IMR-90 (cell line): ENCODE results near the gene ADAMTS18. TPM values are rescaled to one million over a fixed set of nuclear protein-coding genes. Genes with fewer than 3 reads are reported as not detected.

ENCODE experiments used
- ATAC-seq: fragments of 200-7000 bp; cut with Tn5 transposase; 2 replicates; pipeline ENCODE4 v1.9.1; 2020; ENCODE audit warnings: low read depth, mild to moderate bottlenecking, moderate library complexity
- BruUV-seq: library from RNA; stranded (reverse); fragments of 400-500 nt; replicated peaks from 2 replicates; lab custom pipeline; 2021; lab: Mats Ljungman, UMichigan
- CTCF ChIA-PET: fragments of 300-600 bp; formaldehyde crosslinking; extraction: SDS; loops from one replicate; lab custom pipeline; 2021; ENCODE audit warnings: antibody characterized with exemption; lab: Yijun Ruan, JAX
- POLR2A ChIA-PET: fragments of 300-600 bp; sonication (Branson Sonifier 250); formaldehyde crosslinking; loops from one replicate; lab custom pipeline; 2022; ENCODE audit warnings: antibody characterized with exemption; ENCODE audit not compliant: unreplicated experiment; lab: Charles Lee
- DNase-seq: peaks from one replicate; pipeline ENCODE4 v3.0.0; 2013
- H2AFZ ChIP-seq: replicated peaks from 2 replicates; pipeline ENCODE3; 2013; ENCODE audit warnings: low read length, mild to moderate bottlenecking; ENCODE audit not compliant: poor library complexity
- H2AK5ac ChIP-seq: 2 replicates; pipeline ENCODE4 v1.6.1; 2013; ENCODE audit warnings: low read depth, low read length, inconsistent platforms
- H2AK9ac ChIP-seq: replicated peaks from 2 replicates; pipeline ENCODE3; 2013; ENCODE audit warnings: mild to moderate bottlenecking, low read depth, low read length, moderate library complexity; ENCODE audit not compliant: poor library complexity
- H2BK120ac ChIP-seq: 2 replicates; pipeline ENCODE4 v1.6.1; 2013; ENCODE audit warnings: low read depth, low read length, inconsistent platforms
- H2BK15ac ChIP-seq: 3 replicates; pipeline ENCODE4 v1.6.1; 2013; ENCODE audit warnings: low read depth, low read length, inconsistent platforms
- H2BK20ac ChIP-seq: 2 replicates; pipeline ENCODE4 v1.6.1; 2013; ENCODE audit warnings: low read depth, mild to moderate bottlenecking, inconsistent platforms, low read length, moderate library complexity
- H2BK5ac ChIP-seq: 2 replicates; pipeline ENCODE4 v1.6.1; 2013; ENCODE audit warnings: mild to moderate bottlenecking, low read depth, low read length, inconsistent platforms; ENCODE audit not compliant: poor library complexity, severe bottlenecking
- H3K14ac ChIP-seq: replicated peaks from 2 replicates; pipeline ENCODE4 v1.6.1; 2013; ENCODE audit warnings: low read depth, low read length, inconsistent platforms
- H3K18ac ChIP-seq: 2 replicates; pipeline ENCODE4 v1.6.1; 2013; ENCODE audit warnings: low read depth, low read length, control low read depth
- H3K23ac ChIP-seq: 2 replicates; pipeline ENCODE4 v1.6.1; 2013; ENCODE audit warnings: low read depth, low read length, inconsistent platforms
- H3K27ac ChIP-seq: 2 replicates; pipeline ENCODE4 v1.5.1; 2013; ENCODE audit warnings: mild to moderate bottlenecking, control low read depth, low read length; ENCODE audit not compliant: insufficient read depth
- H3K27me3 ChIP-seq: 2 replicates; pipeline ENCODE4 v1.6.1; 2013; ENCODE audit warnings: low read length; ENCODE audit not compliant: control insufficient read depth, insufficient read depth
- H3K36me3 ChIP-seq: 2 replicates; pipeline ENCODE4 v1.6.1; 2013; ENCODE audit warnings: low read length, mixed read lengths; ENCODE audit not compliant: control insufficient read depth, insufficient read depth
- H3K4ac ChIP-seq: 2 replicates; pipeline ENCODE4 v1.6.1; 2013; ENCODE audit warnings: low read depth, low read length, inconsistent platforms
- H3K4me1 ChIP-seq: 2 replicates; pipeline ENCODE4 v1.6.1; 2013; ENCODE audit warnings: low read length, mixed read lengths; ENCODE audit not compliant: control insufficient read depth, insufficient read depth
- H3K4me2 ChIP-seq: 2 replicates; pipeline ENCODE4 v1.6.1; 2013; ENCODE audit warnings: low read depth, mild to moderate bottlenecking, control low read depth, low read length, moderate library complexity
- H3K4me3 ChIP-seq: 2 replicates; pipeline ENCODE4 v1.5.1; 2013; ENCODE audit warnings: low read depth, mild to moderate bottlenecking, control low read depth, low read length, moderate library complexity; ENCODE audit not compliant: insufficient read depth
- H3K56ac ChIP-seq: 2 replicates; pipeline ENCODE4 v1.6.1; 2013; ENCODE audit warnings: low read length, inconsistent platforms; ENCODE audit not compliant: insufficient read depth; ENCODE audit errors: extremely low read depth
- H3K79me1 ChIP-seq, 2 experiments: 2 replicates each; pipeline ENCODE4 v1.6.1; 2013; ENCODE audit warnings: low read length in 2 of 2, inconsistent platforms in 1 of 2, low read depth in 1 of 2
- H3K9ac ChIP-seq: 2 replicates; pipeline ENCODE4 v1.6.1; 2013; ENCODE audit warnings: low read depth, low read length, control low read depth
- H3K9me1 ChIP-seq: 2 replicates; pipeline ENCODE4 v1.6.1; 2013; ENCODE audit warnings: low read length, inconsistent platforms; ENCODE audit not compliant: insufficient read depth
- H3K9me3 ChIP-seq: 2 replicates; pipeline ENCODE4 v1.6.1; 2013; ENCODE audit warnings: low read length; ENCODE audit not compliant: control insufficient read depth, insufficient read depth
- H4K20me1 ChIP-seq: 2 replicates; pipeline ENCODE4 v1.6.1; 2013; ENCODE audit warnings: low read length, inconsistent platforms; ENCODE audit not compliant: insufficient read depth
- H4K5ac ChIP-seq: 2 replicates; pipeline ENCODE4 v1.6.1; 2013; ENCODE audit warnings: mild to moderate bottlenecking, low read depth, low read length, control low read depth
- H4K8ac ChIP-seq, 2 experiments: 2 replicates each; pipeline ENCODE4 v1.6.1; 2013; ENCODE audit warnings: low read depth in 2 of 2, low read length in 2 of 2, control low read depth in 1 of 2, inconsistent platforms in 1 of 2
- H4K91ac ChIP-seq: 2 replicates; pipeline ENCODE4 v1.6.1; 2013; ENCODE audit warnings: low read depth, low read length, inconsistent platforms; ENCODE audit not compliant: insufficient read depth
- BHLHE40 ChIP-seq: fragments of 150-350 bp; IDR thresholded peaks from 2 replicates; pipeline ENCODE4 v1.6.1; 2016; ENCODE audit warnings: mild to moderate bottlenecking, low read depth, low read length
- CEBPB ChIP-seq: IDR thresholded peaks from 2 replicates; pipeline ENCODE4 v1.6.1; 2012; ENCODE audit warnings: low read depth, low read length, improper control_type of control experiment
- CHD1 ChIP-seq: IDR thresholded peaks from 2 replicates; pipeline ENCODE4 v1.6.1; 2012; ENCODE audit warnings: low read depth, low read length, improper control_type of control experiment
- CTCF ChIP-seq: conservative IDR thresholded peaks from 2 replicates; pipeline ENCODE4 v1.5.1; 2012; ENCODE audit warnings: mild to moderate bottlenecking, low read depth, low read length, improper control_type of control experiment
- ELK1 ChIP-seq: fragments of 150-350 bp; IDR thresholded peaks from 2 replicates; pipeline ENCODE4 v1.6.1; 2016; ENCODE audit warnings: low read depth, mild to moderate bottlenecking, low read length, moderate library complexity, borderline replicate concordance
- FOS ChIP-seq: fragments of 150-350 bp; IDR thresholded peaks from 2 replicates; pipeline ENCODE4 v1.6.1; 2016; ENCODE audit warnings: low read depth, low read length
- MAFK ChIP-seq: IDR thresholded peaks from 2 replicates; pipeline ENCODE4 v1.6.1; 2012; ENCODE audit warnings: low read depth, low read length, improper control_type of control experiment
- MAZ ChIP-seq: IDR thresholded peaks from 2 replicates; pipeline ENCODE4 v1.6.1; 2012; ENCODE audit warnings: low read depth, mild to moderate bottlenecking, low read length, improper control_type of control experiment, moderate library complexity, borderline replicate concordance
- MXI1 ChIP-seq: IDR thresholded peaks from 2 replicates; pipeline ENCODE4 v1.6.1; 2012; ENCODE audit warnings: low read depth, mild to moderate bottlenecking, low read length, moderate library complexity, borderline replicate concordance
- NFE2L2 ChIP-seq: fragments of 150-350 bp; IDR thresholded peaks from 2 replicates; pipeline ENCODE4 v1.6.1; 2016; ENCODE audit warnings: low read depth, mild to moderate bottlenecking, low read length
- POLR2A ChIP-seq: IDR thresholded peaks from 2 replicates; pipeline ENCODE4 v1.6.1; 2012; ENCODE audit warnings: mild to moderate bottlenecking, low read depth, low read length
- RAD21 ChIP-seq: IDR thresholded peaks from 2 replicates; pipeline ENCODE4 v1.6.1; 2012; ENCODE audit warnings: low read length, improper control_type of control experiment
- RCOR1 ChIP-seq: IDR thresholded peaks from 2 replicates; pipeline ENCODE4 v1.6.1; 2012; ENCODE audit warnings: mild to moderate bottlenecking, low read length, improper control_type of control experiment; ENCODE audit not compliant: insufficient replicate concordance
- RFX5 ChIP-seq: IDR thresholded peaks from 2 replicates; pipeline ENCODE4 v1.8.0; 2012; ENCODE audit warnings: low read depth, mild to moderate bottlenecking, low read length, moderate library complexity
- SMC3 ChIP-seq: fragments of 150-350 bp; IDR thresholded peaks from 2 replicates; pipeline ENCODE4 v1.6.1; 2016; ENCODE audit warnings: low read depth, mild to moderate bottlenecking, antibody characterized with exemption, low read length, moderate library complexity
- USF2 ChIP-seq: fragments of 150-350 bp; IDR thresholded peaks from 2 replicates; pipeline ENCODE4 v1.6.1; 2017; ENCODE audit warnings: mild to moderate bottlenecking, antibody characterized with exemption, low read length, low read depth
- WGBS, 2 experiments: methylation state at CpG; one replicate each; pipeline versions ENCODE4 v1.1.5 to v1.1.7; 2013; ENCODE audit warnings: missing lambda C conversion rate in 2 of 2; ENCODE audit not compliant: insufficient read length in 1 of 2; ENCODE audit errors: extremely low coverage in 2 of 2; 5-methylcytosine and 5-hydroxymethylcytosine counted together
- dilution Hi-C: fragments of 300-500 bp; cut with HindIII; formaldehyde crosslinking; loops from one replicate; pipeline ENCODE4 v1.14.3; 2018; ENCODE audit warnings: low sequenced_read_pairs; ENCODE audit not compliant: unreplicated experiment
- in situ Hi-C: fragments of 300-500 bp; cut with MboI; formaldehyde crosslinking; loops from 3 replicates; pipeline ENCODE4 v1.14.3; 2019; ENCODE audit warnings: low sequenced_read_pairs, inconsistent platforms, mixed read lengths
- intact Hi-C: fragments of 100-400 bp; cut with micrococcal nuclease; formaldehyde crosslinking; loops from 2 replicates; pipeline ENCODE4 v1.10.0; 2022
- polyA plus RNA-seq, 3 experiments: library from polyadenylated mRNA; depleted of rRNA; stranded (reverse); fragments of >200 nt; gene quantifications; 2 replicates each; pipeline ENCODE4 v1.2.3, GENCODE V29; 2012; ENCODE audit warnings: low replicate concordance in 1 of 3
- total RNA-seq: library from RNA; depleted of rRNA; stranded (reverse); fragments of >200 nt; gene quantifications from 2 replicates; pipeline ENCODE4 v1.2.3, GENCODE V29; 2012

ADAMTS18 gene
- total and polyA plus RNA-seq, 2 of the 4 experiments (the other 2 are of a cell fraction), result not detected

GRCh38 chr16:77422196-77422784 lies 12.5 kb downstream of the ADAMTS18 start:
- no peak overlapping the region for H3K4ac ChIP-seq
- no peak overlapping the region for H2BK20ac ChIP-seq
- H4K20me1 ChIP-seq, result no peaks in the 10 kb centered on the region
- no peak overlapping the region for H3K18ac ChIP-seq
- H4K8ac ChIP-seq, result no peak overlapping the region
- no peak for TF ChIP-seq CEBPB
- no peak for TF ChIP-seq MAFK
- TF ChIP-seq ELK1, result no peak
- no peak for TF ChIP-seq CTCF
- TF ChIP-seq FOS, result no peak
- no peak for TF ChIP-seq RFX5
- TF ChIP-seq SMC3, result no peak
- no peak for TF ChIP-seq BHLHE40
- no peak for TF ChIP-seq RCOR1
- no peak for TF ChIP-seq CHD1
- TF ChIP-seq RAD21, result no peak
- TF ChIP-seq MXI1, result no peak
- TF ChIP-seq USF2, result no peak
- TF ChIP-seq NFE2L2, result no peak
- no peak for TF ChIP-seq MAZ
- TF ChIP-seq POLR2A, result no peak
- intact Hi-C loops, result no loop called here
- no peak overlapping the region for H2AK5ac ChIP-seq
- 60% methylated on average over 1 of the region's 2 CpGs; no CpG with 5 or more reads in 1 of the 2 experiments for WGBS, 2 experiments
- no peak overlapping the region for H3K4me2 ChIP-seq
- no peak overlapping the region for H3K27ac ChIP-seq
- no peak overlapping the region for H4K91ac ChIP-seq
- no peak overlapping the region for H2AFZ ChIP-seq
- H3K14ac ChIP-seq, result no peak overlapping the region
- POLR2A ChIA-PET, result no interaction called here
- no peak overlapping the region for H2AK9ac ChIP-seq
- H3K9me1 ChIP-seq, result no peaks in the 10 kb centered on the region
- H3K27me3 ChIP-seq, result no peaks in the 10 kb centered on the region
- no peak overlapping the region for H2BK5ac ChIP-seq
- no peak overlapping the region for H3K9ac ChIP-seq
- H4K5ac ChIP-seq, result no peak overlapping the region
- no peak overlapping the region for H2BK15ac ChIP-seq
- no peaks in the 10 kb centered on the region for H3K36me3 ChIP-seq
- H2BK120ac ChIP-seq, result no peak overlapping the region
- dilution Hi-C loops, result no loop called here
- H3K56ac ChIP-seq, result no peak overlapping the region
- H3K4me1 ChIP-seq, result no peaks in the 10 kb centered on the region
- no peak overlapping the region for H3K23ac ChIP-seq
- H3K4me3 ChIP-seq, result no peak overlapping the region
- no peaks in the 10 kb centered on the region for H3K9me3 ChIP-seq
- in situ Hi-C loops, result no loop called here
- DNase-seq (no peak), ATAC-seq (no peak)
- H3K79me1 ChIP-seq, result no peaks in the 10 kb centered on the region
- BruUV-seq, result no TSS peak
- CTCF ChIA-PET, result no interaction called here
